Transverse colon (tissue), 4 donors: Measurements from ENCODE around the gene THPO. TPM values are rescaled to one million over a fixed set of nuclear protein-coding genes. Genes with fewer than 3 reads are reported as not detected.

ENCODE experiments used
- small RNA-seq, 4 donors: library from RNA; depleted of rRNA; stranded (forward); fragments of <200 nt; gene quantifications; one replicate each; pipeline ENCODE3, GENCODE V24; 2016
- total RNA-seq, 4 donors: library from RNA; depleted of rRNA; stranded (reverse); fragments of >200 nt; gene quantifications; one replicate each; pipeline ENCODE4 v1.1.0, GENCODE V29; 2016

The THPO gene
- total RNA-seq, 4 donors from 2014 or later = not detected

Small RNA genes lying within 50 kb of the gene (small RNA-seq; reads per million reads assigned to genes)
- 1,632 to 2,666 (median 2,359) reads per million in 4 donors for gene SNORD66

Other genes starting within 250 kb of the THPO start
- 10 to 100 TPM; 45.1 to 49.7 (median 48.1) TPM for gene EIF2B5, start 242.8 kb downstream of the THPO start, total RNA-seq
- 100 to 1,000 TPM in 1 of 4 donors, 10 to 100 TPM in 3; 54.1 to 174 (median 65.7) TPM for gene DVL3, start 222.8 kb downstream of the THPO start, total RNA-seq
- gene AP2M1, start 203.4 kb downstream of the THPO start, total RNA-seq = 100 to 1,000 TPM; 153 to 318 (median 182) TPM
- 100 to 1,000 TPM in 2 of 4 donors, 10 to 100 TPM in 2; 58.6 to 286 (median 133) TPM for gene ABCF3, start 192.0 kb downstream of the THPO start, total RNA-seq
- gene VWA5B2, start 148.6 kb downstream of the THPO start, total RNA-seq = 1 to 10 TPM in 2 of 4 donors, under 1 TPM in 1, not detected in 1; 0.95 to 5.0 (median 1.4) TPM
- 10 to 100 TPM; 37.3 to 67.3 (median 52.2) TPM for gene ALG3, start 129.2 kb downstream of the THPO start, total RNA-seq
- gene EEF1AKMT4, start 128.5 kb downstream of the THPO start, total RNA-seq = 1 to 10 TPM in 3 of 4 donors, not detected in 1; 4.0 to 7.3 (median 5.9) TPM
- gene CAMK2N2, start 116.7 kb downstream of the THPO start, total RNA-seq = not detected
- not detected for gene ECE2, start 102.2 kb downstream of the THPO start, total RNA-seq
- gene PSMD2, start 79.0 kb downstream of the THPO start, total RNA-seq = 100 to 1,000 TPM in 3 of 4 donors, 10 to 100 TPM in 1; 63.6 to 234 (median 195) TPM
- gene EIF4G1, start 63.6 kb downstream of the THPO start, total RNA-seq = 100 to 1,000 TPM; 135 to 453 (median 217) TPM
- gene FAM131A, start 40.6 kb downstream of the THPO start, total RNA-seq = 10 to 100 TPM; 18.5 to 41.1 (median 28.8) TPM
- 100 to 1,000 TPM in 1 of 4 donors, 10 to 100 TPM in 3; 13.7 to 246 (median 73.1) TPM for gene CLCN2, start 16.6 kb downstream of the THPO start, total RNA-seq
- 100 to 1,000 TPM in 3 of 4 donors, 10 to 100 TPM in 1; 74.4 to 206 (median 146) TPM for gene POLR2H, start 16.5 kb downstream of the THPO start, total RNA-seq
- 1 to 10 TPM; 1.9 to 7.0 (median 4.5) TPM for gene CHRD, start 1.8 kb upstream of the THPO start, total RNA-seq
- gene EPHB3, start 183.6 kb upstream of the THPO start, total RNA-seq = 10 to 100 TPM in 1 of 4 donors, 1 to 10 TPM in 3; 4.1 to 17.7 (median 6.7) TPM